ENCODE measurements around the gene FILIP1L.

DNA sequence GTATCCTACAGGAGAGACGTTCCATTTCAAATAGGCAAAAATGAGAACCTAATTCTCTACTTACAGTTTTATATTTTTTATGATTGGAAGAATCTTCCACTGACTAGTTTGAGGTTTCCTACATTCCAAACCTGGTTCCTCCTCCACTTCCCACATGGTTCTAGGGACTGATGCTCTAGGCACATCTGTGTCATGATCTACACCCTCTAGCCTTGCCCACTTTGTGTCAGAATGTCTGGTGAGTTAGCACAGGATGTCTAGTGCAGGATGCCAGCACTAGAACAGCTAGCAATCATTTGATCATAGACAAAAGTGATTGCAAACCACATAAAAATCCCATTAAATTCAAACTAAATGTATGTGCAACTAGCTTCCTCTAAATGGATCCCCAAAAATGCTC, 26.7 kb upstream of the FILIP1L start:
- TF ChIP-seq POLR2AphosphoS5 (IDR thresholded peaks at IDR 0.05; ENCODE audit: low read depth, low read length) = no peak
- TF ChIP-seq SIN3A (IDR thresholded peaks at IDR 0.05; ENCODE audit: borderline replicate concordance, insufficient read depth, low read length) = no peak
- TF ChIP-seq, protein P1, sequence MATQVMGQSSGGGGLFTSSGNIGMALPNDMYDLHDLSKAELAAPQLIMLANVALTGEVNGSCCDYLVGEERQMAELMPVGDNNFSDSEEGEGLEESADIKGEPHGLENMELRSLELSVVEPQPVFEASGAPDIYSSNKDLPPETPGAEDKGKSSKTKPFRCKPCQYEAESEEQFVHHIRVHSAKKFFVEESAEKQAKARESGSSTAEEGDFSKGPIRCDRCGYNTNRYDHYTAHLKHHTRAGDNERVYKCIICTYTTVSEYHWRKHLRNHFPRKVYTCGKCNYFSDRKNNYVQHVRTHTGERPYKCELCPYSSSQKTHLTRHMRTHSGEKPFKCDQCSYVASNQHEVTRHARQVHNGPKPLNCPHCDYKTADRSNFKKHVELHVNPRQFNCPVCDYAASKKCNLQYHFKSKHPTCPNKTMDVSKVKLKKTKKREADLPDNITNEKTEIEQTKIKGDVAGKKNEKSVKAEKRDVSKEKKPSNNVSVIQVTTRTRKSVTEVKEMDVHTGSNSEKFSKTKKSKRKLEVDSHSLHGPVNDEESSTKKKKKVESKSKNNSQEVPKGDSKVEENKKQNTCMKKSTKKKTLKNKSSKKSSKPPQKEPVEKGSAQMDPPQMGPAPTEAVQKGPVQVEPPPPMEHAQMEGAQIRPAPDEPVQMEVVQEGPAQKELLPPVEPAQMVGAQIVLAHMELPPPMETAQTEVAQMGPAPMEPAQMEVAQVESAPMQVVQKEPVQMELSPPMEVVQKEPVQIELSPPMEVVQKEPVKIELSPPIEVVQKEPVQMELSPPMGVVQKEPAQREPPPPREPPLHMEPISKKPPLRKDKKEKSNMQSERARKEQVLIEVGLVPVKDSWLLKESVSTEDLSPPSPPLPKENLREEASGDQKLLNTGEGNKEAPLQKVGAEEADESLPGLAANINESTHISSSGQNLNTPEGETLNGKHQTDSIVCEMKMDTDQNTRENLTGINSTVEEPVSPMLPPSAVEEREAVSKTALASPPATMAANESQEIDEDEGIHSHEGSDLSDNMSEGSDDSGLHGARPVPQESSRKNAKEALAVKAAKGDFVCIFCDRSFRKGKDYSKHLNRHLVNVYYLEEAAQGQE (IDR thresholded peaks at IDR 0.05; ENCODE audit: insufficient read depth in 1 of 2, low read depth in 2 of 2, low read length in 2 of 2) = no peak
